Gastroesophageal sphincter (tissue), 4 donors: Measurements from ENCODE around the gene GGNBP2. TPM values are rescaled to one million over a fixed set of nuclear protein-coding genes. Genes with fewer than 3 reads are reported as not detected.

Experiments
- ATAC-seq: fragments of 150-250 bp; one replicate; pipeline ENCODE4 v1.9.1; 2016; ENCODE audit warnings: mild to moderate bottlenecking, moderate library complexity
- H3K27ac ChIP-seq, 4 donors: fragments of 200-600 bp; sonication (generic) in 3 of 4; 1 replicate in 3 of 4; 2 replicates in 1 of 4; pipeline ENCODE4 v1.5.1; 2016 to 2019
- H3K27me3 ChIP-seq: fragments of 200-600 bp; sonication (generic); one replicate; pipeline ENCODE4 v1.5.1; 2019
- H3K36me3 ChIP-seq, 2 donors: fragments of 200-600 bp; sonication (generic); one replicate each; pipeline ENCODE4 v1.5.1; 2019; ENCODE audit warnings: control low read depth in 1 of 2
- H3K4me1 ChIP-seq, 3 donors: fragments of 200-600 bp; sonication (generic); 1 replicate in 2 of 3; 2 replicates in 1 of 3; pipeline ENCODE4 v1.5.1; 2016 to 2019; ENCODE audit warnings: control low read depth in 2 of 3
- H3K4me3 ChIP-seq, 2 donors: fragments of 200-600 bp; sonication (generic); one replicate each; pipeline ENCODE4 v1.5.1; 2019; ENCODE audit warnings: mild to moderate bottlenecking in 1 of 2, moderate library complexity in 1 of 2
- H3K9me3 ChIP-seq, 3 donors: fragments of 200-600 bp; sonication (generic); one replicate each; pipeline ENCODE4 v1.5.1; 2017 to 2019; ENCODE audit warnings: control low read depth in 2 of 3
- EP300 ChIP-seq: sonication (generic); formaldehyde crosslinking; IDR thresholded peaks from one replicate; pipeline ENCODE4 v1.6.1; 2017; ENCODE audit warnings: antibody characterized with exemption, mild to moderate bottlenecking
- POLR2A ChIP-seq, 2 donors: fragments of 450-650 bp; IDR thresholded peaks; one replicate each; pipeline ENCODE4 v1.6.1; 2017; ENCODE audit warnings: antibody characterized with exemption in 2 of 2, mild to moderate bottlenecking in 2 of 2, moderate library complexity in 1 of 2
- POLR2AphosphoS5 ChIP-seq: sonication (generic); formaldehyde crosslinking; IDR thresholded peaks from one replicate; pipeline ENCODE4 v1.6.1; 2017; ENCODE audit warnings: antibody characterized with exemption
- WGBS, 2 donors: methylation state at CpG; one replicate each; pipeline ENCODE4 v1.1.5; 2018; ENCODE audit warnings: low coverage in 1 of 2; 5-methylcytosine and 5-hydroxymethylcytosine counted together
- total RNA-seq, 4 donors: library from RNA; depleted of rRNA; stranded (reverse); fragments of >200 nt; gene quantifications; one replicate each; pipeline ENCODE4 v1.1.0, GENCODE V29; 2016
- TF ChIP-seq, protein P1 (sequence below), 4 experiments: fragments of 200-600 bp in 2 of 4; fragments of 450-650 bp in 2 of 4; sonication (generic) in 1 of 4; IDR thresholded peaks; one replicate each; pipeline ENCODE4 v1.5.1; 2017 to 2019; ENCODE audit warnings: antibody characterized with exemption in 4 of 4, mild to moderate bottlenecking in 2 of 4, moderate library complexity in 2 of 4

The GGNBP2 gene
- total RNA-seq, 4 donors from 2014 or later, result 40.1 to 62.9 (median 53.6) TPM

DNA sequence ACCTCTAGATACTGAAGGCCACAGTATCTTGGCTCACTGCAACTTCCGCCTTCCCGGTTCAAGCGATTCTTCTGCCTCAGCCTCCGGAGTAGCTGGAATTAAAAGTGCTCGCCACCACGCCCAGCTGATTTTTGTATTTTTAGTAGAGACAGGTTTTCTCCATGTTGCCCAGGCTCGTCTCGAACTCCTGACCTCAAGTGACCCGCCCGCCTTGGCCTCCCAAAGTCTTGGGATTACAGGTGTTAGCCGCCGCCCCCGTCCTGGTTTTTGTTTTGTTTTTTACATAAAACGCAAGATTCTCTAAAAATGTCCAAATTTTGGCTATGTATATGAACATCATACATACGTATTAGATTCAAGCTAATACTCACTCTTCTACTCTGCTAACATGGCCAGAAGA, 2.0 kb upstream of the GGNBP2 start:
- Histone ChIP-seq H3K27ac (peak overlapping the region in 1 of 4 donors; percentile 100), H3K27me3 (no peaks in the 10 kb centered on the region), H3K4me1 (peaks cover 0 to 37% (median 14%) of the 10 kb centered on the region in 3 donors), H3K36me3 (peaks cover 0 to 26% of the 10 kb centered on the region in 2 donors), H3K4me3 (no peak overlapping the region), H3K9me3 (no peaks in the 10 kb centered on the region)
- WGBS, 2 donors, result 93 to 95% methylated on average over 8 to 13 of the region's 15 CpGs
- no peak for ATAC-seq
- TF ChIP-seq EP300, result no peak
- TF ChIP-seq POLR2AphosphoS5, result no peak
- TF ChIP-seq POLR2A (IDR thresholded peaks at IDR 0.05), result no peak
- TF ChIP-seq, protein P1, sequence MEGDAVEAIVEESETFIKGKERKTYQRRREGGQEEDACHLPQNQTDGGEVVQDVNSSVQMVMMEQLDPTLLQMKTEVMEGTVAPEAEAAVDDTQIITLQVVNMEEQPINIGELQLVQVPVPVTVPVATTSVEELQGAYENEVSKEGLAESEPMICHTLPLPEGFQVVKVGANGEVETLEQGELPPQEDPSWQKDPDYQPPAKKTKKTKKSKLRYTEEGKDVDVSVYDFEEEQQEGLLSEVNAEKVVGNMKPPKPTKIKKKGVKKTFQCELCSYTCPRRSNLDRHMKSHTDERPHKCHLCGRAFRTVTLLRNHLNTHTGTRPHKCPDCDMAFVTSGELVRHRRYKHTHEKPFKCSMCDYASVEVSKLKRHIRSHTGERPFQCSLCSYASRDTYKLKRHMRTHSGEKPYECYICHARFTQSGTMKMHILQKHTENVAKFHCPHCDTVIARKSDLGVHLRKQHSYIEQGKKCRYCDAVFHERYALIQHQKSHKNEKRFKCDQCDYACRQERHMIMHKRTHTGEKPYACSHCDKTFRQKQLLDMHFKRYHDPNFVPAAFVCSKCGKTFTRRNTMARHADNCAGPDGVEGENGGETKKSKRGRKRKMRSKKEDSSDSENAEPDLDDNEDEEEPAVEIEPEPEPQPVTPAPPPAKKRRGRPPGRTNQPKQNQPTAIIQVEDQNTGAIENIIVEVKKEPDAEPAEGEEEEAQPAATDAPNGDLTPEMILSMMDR (IDR thresholded peaks at IDR 0.05), result no peak

DNA sequence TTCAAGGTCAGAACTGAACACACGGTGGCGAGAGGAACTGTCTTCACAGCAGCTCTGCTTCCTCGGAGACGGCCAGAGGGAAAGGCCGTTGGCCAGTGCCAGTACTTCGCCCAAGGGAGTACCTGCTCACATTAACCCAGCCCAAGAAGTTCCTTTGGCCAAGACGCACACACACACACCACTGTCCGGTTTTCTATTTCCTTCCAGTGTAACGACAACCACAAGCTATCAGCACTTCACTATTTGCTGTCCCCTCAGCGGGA, 744 bp upstream of the GGNBP2 start:
- ATAC-seq, result no peak
- peaks cover 0 to 50% (median 18%) of the 10 kb centered on the region in 3 donors for H3K4me1 ChIP-seq
- 0% methylated on average over 4 to 5 of the region's 10 CpGs for WGBS, 2 donors
- peak overlapping the region; percentile 96 to 100 (median 100) for H3K27ac ChIP-seq
- peak overlapping the region; percentile 71 to 100 for H3K4me3 ChIP-seq
- no peaks in the 10 kb centered on the region for H3K27me3 ChIP-seq
- TF ChIP-seq, protein P1 (IDR thresholded peaks at IDR 0.05), result peak in 2 of 4 experiments; percentile 21 to 37
- TF ChIP-seq POLR2A (IDR thresholded peaks at IDR 0.05) (peak in 1 of 2 donors; percentile 18), POLR2AphosphoS5 (no peak)
- H3K36me3 ChIP-seq, result peaks cover 0 to 17% of the 10 kb centered on the region in 2 donors
- no peaks in the 10 kb centered on the region for H3K9me3 ChIP-seq

DNA sequence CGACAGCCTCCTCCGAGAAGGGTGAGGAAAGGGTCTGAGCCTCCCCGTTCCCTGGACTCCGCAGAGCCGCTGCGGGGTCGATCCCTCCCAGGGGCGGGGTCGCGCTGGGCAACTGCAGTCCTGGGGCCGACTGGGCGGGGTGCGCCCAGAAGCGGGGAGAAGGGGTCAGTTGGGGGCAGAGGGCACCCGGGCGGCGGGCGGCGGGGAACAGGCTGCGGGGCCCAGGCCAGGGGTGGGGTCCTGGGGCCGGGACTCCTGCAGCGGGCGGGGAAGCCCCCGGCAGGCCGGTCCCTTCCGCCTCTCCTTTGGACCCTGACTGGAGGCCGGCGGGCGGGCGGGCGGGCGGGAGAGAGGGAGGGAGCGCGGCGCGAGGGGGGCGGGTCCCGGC, 352 bp downstream of the GGNBP2 start:
- H3K4me1 ChIP-seq, result peaks cover 0 to 60% (median 18%) of the 10 kb centered on the region in 3 donors
- H3K9me3 ChIP-seq, result no peaks in the 10 kb centered on the region
- peak overlapping the region; percentile 96 to 100 (median 100) for H3K27ac ChIP-seq
- no peak for TF ChIP-seq POLR2AphosphoS5
- no peak for TF ChIP-seq EP300
- no peak for TF ChIP-seq POLR2A (IDR thresholded peaks at IDR 0.05)
- TF ChIP-seq, protein P1 (IDR thresholded peaks at IDR 0.05), result no peak
- H3K36me3 ChIP-seq, result peaks cover 0 to 17% of the 10 kb centered on the region in 2 donors
- H3K4me3 ChIP-seq, result peak overlapping the region; percentile 71 to 100
- peak; percentile 71 for ATAC-seq
- H3K27me3 ChIP-seq, result no peaks in the 10 kb centered on the region
- WGBS, 2 donors, result no CpG with 5 or more reads among the region's 38 CpGs

DNA sequence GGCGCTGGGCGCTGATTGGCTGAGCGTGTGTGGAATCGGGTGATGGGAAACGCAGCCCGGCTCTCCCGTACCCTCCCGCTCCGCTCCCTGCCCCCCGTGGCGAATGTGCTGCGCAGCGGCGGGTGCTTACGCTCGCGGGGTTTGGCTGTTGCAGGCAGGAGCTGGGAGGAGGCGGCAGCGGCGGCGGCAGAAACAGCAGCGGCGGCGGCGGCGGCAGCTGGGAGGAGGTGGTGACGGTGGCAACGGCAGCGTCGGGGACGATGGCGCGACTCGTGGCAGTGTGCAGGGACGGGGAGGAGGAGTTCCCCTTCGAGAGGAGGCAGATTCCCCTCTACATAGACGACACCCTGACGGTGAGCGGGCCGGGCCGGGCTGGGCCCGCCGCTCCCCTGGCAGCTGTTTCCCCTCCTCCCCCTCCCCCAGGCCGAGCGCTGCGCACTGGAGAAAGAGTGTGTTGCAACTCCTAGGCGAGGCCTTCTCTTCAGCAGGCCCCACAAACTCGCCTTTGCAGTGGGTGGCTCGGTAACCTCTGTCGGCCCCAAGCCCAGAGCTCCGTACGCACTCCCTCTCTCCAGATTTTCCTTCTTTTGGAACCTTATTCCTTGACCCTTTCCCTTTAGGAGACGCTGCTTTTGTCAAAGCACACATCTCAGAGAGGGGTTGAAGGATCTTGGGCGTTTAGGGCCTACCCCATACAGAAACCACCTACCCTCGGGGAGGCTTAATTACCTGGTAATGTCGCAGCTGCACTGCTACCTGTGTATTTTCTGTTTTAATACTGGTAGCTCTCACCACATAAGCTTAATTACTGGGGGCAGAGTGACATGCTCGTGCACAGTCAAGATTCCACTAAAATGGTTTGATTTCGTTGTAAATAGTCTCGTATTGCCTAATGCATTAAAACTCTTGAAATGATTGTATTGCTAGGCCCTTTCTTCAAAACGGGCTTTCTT, 1.0 kb downstream of the GGNBP2 start:
- 1 to 3% methylated on average over 9 to 16 of the region's 60 CpGs for WGBS, 2 donors
- Histone ChIP-seq H3K27ac (peak overlapping the region; percentile 96 to 100 (median 100)), H3K4me3 (peak overlapping the region; percentile 71 to 100), H3K9me3 (no peaks in the 10 kb centered on the region), H3K36me3 (peaks cover 0 to 13% of the 10 kb centered on the region in 2 donors), H3K4me1 (peaks cover 0 to 67% (median 18%) of the 10 kb centered on the region in 3 donors), H3K27me3 (no peaks in the 10 kb centered on the region)
- TF ChIP-seq EP300 (no peak), POLR2AphosphoS5 (peak; percentile 85), POLR2A (IDR thresholded peaks at IDR 0.05) (peak; percentile 82)
- TF ChIP-seq, protein P1 (IDR thresholded peaks at IDR 0.05), result peak in 3 of 4 experiments; percentile 22 to 35 (median 31)
- ATAC-seq, result peak; percentile 96
